HEK293T (cell line): Measurements from ENCODE around the gene MMP3.

Source experiments
- CTCF ChIA-PET: fragments of 350-600 bp; formaldehyde crosslinking; extraction: SDS; loops from one replicate; lab custom pipeline; 2021; ENCODE audit warnings: antibody characterized with exemption, inconsistent platforms; lab: Yijun Ruan, JAX
- POLR2A ChIA-PET: fragments of 350-600 bp; formaldehyde crosslinking; extraction: SDS; loops from one replicate; lab custom pipeline; 2020; ENCODE audit warnings: antibody characterized with exemption, inconsistent platforms; lab: Yijun Ruan, JAX
- DNase-seq: peaks from one replicate; pipeline ENCODE4 v3.0.0; 2012; ENCODE audit warnings: mixed read lengths; ENCODE audit errors: extremely low spot score
- ARNT ChIP-seq: fragments of 450-650 bp; IDR thresholded peaks from 2 replicates; pipeline ENCODE4 v1.6.1; 2017; ENCODE audit warnings: mild to moderate bottlenecking
- BHLHE40 ChIP-seq: fragments of 450-650 bp; IDR thresholded peaks from 2 replicates; pipeline ENCODE4 v1.6.1; 2016; ENCODE audit warnings: mild to moderate bottlenecking, moderate library complexity, borderline replicate concordance
- CTBP1 ChIP-seq: fragments of 450-650 bp; IDR thresholded peaks from 2 replicates; pipeline ENCODE4 v1.6.1; 2016; ENCODE audit warnings: borderline replicate concordance
- ELF4 ChIP-seq: fragments of 450-650 bp; IDR thresholded peaks from 2 replicates; pipeline ENCODE4 v1.6.1; 2017; ENCODE audit warnings: antibody characterized with exemption
- FOXA1 ChIP-seq: fragments of 450-650 bp; IDR thresholded peaks from 2 replicates; pipeline ENCODE4 v1.6.1; 2016; ENCODE audit warnings: mild to moderate bottlenecking
- FOXK2 ChIP-seq: fragments of 450-650 bp; IDR thresholded peaks from 2 replicates; pipeline ENCODE4 v1.6.1; 2016; ENCODE audit warnings: mild to moderate bottlenecking
- FOXM1 ChIP-seq: fragments of 450-650 bp; IDR thresholded peaks from 2 replicates; pipeline ENCODE4 v1.6.1; 2017; ENCODE audit warnings: mild to moderate bottlenecking, borderline replicate concordance
- HDGF ChIP-seq: fragments of 450-650 bp; IDR thresholded peaks from 2 replicates; pipeline ENCODE4 v1.6.1; 2017; ENCODE audit warnings: antibody characterized with exemption, borderline replicate concordance
- L3MBTL2 ChIP-seq: fragments of 450-650 bp; conservative IDR thresholded peaks from 2 replicates; pipeline ENCODE4 v1.6.1; 2016; ENCODE audit warnings: mild to moderate bottlenecking
- LEF1 ChIP-seq: fragments of 450-650 bp; IDR thresholded peaks from 2 replicates; pipeline ENCODE4 v1.6.1; 2017; ENCODE audit warnings: mild to moderate bottlenecking, borderline replicate concordance
- NFRKB ChIP-seq: fragments of 450-650 bp; IDR thresholded peaks from 2 replicates; pipeline ENCODE4 v1.6.1; 2016; ENCODE audit warnings: mild to moderate bottlenecking, moderate library complexity
- SP1 ChIP-seq: fragments of 450-650 bp; IDR thresholded peaks from 2 replicates; pipeline ENCODE4 v1.6.1; 2017
- SUZ12 ChIP-seq: fragments of 450-650 bp; IDR thresholded peaks from 2 replicates; pipeline ENCODE4 v1.6.1; 2016; ENCODE audit warnings: mild to moderate bottlenecking
- TARDBP ChIP-seq: fragments of 450-650 bp; IDR thresholded peaks from 2 replicates; pipeline ENCODE4 v1.6.1; 2016
- ZNF384 ChIP-seq: fragments of 450-650 bp; IDR thresholded peaks from 2 replicates; pipeline ENCODE4 v1.6.1; 2016
- TF ChIP-seq, protein P1 (sequence below): fragments of 450-650 bp; IDR thresholded peaks from 2 replicates; pipeline ENCODE4 v1.6.1; 2016

MMP3 gene

DNA sequence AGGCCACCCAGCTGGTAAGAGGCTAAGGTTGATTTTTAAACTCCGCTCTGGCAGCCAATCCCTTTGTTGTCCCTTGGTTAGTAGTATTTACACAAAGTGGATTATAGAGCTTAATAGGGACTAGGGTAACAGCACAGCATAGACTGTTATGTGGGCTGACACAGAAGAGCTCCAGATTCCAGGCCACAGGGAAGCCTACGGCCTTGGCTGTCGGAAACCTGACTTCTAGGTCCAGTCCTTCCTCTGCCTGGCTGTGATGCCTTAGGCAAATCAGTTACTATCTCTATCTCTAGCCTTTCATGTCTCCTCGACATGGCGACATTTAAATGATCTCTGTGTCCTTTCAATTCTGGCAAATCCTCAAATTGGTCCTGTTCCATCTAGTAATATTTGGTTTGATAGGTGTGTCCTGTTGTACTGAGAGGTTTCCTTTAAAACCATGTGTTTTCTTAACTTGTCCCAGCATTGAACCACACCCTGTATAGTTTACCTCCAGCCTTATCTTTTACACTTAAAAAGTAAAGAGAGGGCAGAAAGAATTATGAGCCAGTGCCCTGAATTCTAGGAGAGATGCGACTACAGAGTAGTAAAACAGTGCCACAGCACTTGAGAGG, 49.6 kb downstream of the MMP3 start:
- CTCF ChIA-PET: no interaction called here
- DNase-seq: no peak
- no peak for TF ChIP-seq NFRKB
- no peak for TF ChIP-seq LEF1
- TF ChIP-seq ELF4: no peak
- POLR2A ChIA-PET: no interaction called here

DNA sequence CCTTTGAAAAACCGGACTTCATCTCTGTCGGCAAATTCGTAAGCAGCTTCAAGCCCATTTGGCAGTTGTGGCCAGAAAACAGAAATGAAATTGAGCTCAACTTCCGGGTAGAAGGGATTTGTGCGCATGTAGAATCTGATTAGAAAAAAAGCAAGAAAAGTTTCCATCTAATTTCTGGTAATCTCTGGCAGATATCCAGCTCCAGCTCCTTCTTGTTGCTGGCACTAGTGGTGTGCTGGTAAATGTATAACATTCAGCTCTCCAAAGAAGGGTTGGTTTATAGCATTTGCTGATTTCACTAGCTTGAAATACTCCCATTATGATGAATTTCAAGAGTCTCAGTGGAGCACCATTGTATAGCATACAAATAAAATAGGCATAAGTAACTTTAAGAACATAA, 50.8 kb downstream of the MMP3 start:
- POLR2A ChIA-PET: no interaction called here
- no peak for TF ChIP-seq FOXA1
- no peak for TF ChIP-seq ELF4
- TF ChIP-seq CTBP1: no peak
- no peak for TF ChIP-seq ZNF384
- TF ChIP-seq FOXM1: no peak
- no peak for TF ChIP-seq SUZ12
- no peak for TF ChIP-seq SP1
- TF ChIP-seq, protein P1, sequence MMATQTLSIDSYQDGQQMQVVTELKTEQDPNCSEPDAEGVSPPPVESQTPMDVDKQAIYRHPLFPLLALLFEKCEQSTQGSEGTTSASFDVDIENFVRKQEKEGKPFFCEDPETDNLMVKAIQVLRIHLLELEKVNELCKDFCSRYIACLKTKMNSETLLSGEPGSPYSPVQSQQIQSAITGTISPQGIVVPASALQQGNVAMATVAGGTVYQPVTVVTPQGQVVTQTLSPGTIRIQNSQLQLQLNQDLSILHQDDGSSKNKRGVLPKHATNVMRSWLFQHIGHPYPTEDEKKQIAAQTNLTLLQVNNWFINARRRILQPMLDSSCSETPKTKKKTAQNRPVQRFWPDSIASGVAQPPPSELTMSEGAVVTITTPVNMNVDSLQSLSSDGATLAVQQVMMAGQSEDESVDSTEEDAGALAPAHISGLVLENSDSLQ: no peak
- no peak for TF ChIP-seq LEF1
- TF ChIP-seq NFRKB: no peak
- TF ChIP-seq L3MBTL2: no peak
- no peak for TF ChIP-seq ARNT
- TF ChIP-seq FOXK2: no peak
- TF ChIP-seq HDGF: no peak
- TF ChIP-seq TARDBP: no peak
- no peak for TF ChIP-seq BHLHE40
- DNase-seq: no peak
- CTCF ChIA-PET: no interaction called here

DNA sequence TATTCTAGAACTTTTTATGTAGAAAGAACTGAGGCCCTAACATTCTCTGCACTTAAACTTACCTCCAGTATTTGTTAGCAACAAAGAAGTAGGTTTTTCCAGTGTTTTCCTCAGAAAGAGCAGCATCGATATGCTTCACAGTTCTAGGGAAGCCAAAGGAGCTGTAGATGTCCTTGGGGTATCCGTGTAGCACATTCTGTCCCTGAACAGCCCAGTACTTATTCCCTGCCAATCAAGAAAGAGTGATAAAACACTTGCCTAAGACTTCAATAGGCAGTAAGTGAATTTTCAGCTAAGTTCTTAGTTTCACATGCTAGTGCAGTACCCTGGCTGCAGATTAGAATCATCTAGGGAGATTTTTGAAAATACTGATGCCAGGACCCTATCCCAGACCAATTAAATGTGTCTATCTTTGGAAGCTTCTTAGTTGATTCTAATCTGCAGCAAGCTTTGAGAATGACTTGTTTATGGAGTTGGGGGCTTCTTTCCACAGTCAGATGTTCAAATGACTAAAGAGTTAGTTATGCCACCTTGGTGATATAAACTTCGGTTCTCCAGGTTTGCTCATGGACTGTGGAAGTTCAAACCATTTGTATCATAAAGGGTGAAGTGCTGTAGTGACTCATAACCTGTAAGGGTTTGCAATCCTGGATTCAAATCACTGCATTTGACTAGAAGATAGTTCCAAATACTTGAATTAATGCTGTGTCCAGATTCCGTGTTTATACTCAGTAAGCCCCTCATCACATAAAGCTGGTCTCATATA, 52.0 kb downstream of the MMP3 start:
- no peak for DNase-seq
- TF ChIP-seq ZNF384 (no peak), SUZ12 (no peak), ARNT (no peak), FOXK2 (no peak), TARDBP (no peak), FOXM1 (no peak), ELF4 (no peak), BHLHE40 (no peak), HDGF (no peak)
- TF ChIP-seq, protein P1: no peak
- ChIA-PET CTCF (no interaction called here), POLR2A (no interaction called here)

DNA sequence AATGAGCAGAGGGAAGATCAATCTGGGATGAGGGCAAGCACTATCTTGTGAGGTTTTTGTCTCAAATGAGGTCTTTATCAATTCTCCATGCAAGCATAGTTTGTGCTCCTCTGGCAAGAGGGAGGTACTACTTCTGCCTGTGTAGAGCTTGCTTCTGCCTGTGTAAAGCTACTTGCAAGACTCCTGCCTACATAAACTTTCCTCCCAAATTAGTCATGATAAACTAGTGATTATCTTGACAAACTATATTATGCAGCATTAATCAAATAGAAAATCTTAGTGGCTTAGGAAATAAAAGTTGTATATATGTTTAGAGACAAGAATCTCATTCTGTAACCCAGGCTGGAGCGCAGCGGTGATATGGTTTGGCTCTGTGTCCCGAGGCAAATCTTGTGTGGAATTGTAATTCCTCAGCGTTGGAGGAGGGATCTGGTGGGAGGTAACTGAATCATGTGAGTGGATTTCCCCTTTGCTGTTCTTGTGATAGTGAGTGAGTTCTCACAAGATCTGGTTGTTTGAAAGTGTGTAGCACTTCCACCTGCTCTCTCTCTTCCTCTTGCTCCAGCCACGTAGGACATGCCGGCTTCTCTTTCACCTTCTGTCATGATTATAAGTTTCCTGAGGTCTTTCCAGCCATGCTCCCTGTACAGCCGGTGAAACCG, 54.9 kb downstream of the MMP3 start:
- POLR2A ChIA-PET: no interaction called here
- TF ChIP-seq ZNF384 (no peak), NFRKB (no peak), FOXM1 (no peak), BHLHE40 (no peak), ARNT (no peak), L3MBTL2 (no peak), SP1 (no peak), ELF4 (no peak), CTBP1 (no peak)
- DNase-seq: no peak
- CTCF ChIA-PET: no interaction called here
